DOHH2 (cell line): Measurements from ENCODE around the gene RIPPLY3.

Experiments used
- EZH2phosphoT487 ChIP-seq: fragments of 200-600 bp; sonication (generic); IDR thresholded peaks from 2 replicates; pipeline ENCODE4 v1.6.1; 2017; ENCODE audit warnings: borderline replicate concordance, mild to moderate bottlenecking, antibody characterized with exemption, low read length, moderate library complexity, mixed read lengths
- TF ChIP-seq, protein P1 (sequence below): fragments of 200-600 bp; sonication (generic); IDR thresholded peaks from one replicate; pipeline ENCODE4 v1.5.1; 2014; ENCODE audit warnings: antibody characterized with exemption, mild to moderate bottlenecking, low read depth, low read length; ENCODE audit not compliant: poor library complexity, severe bottlenecking

DNA sequence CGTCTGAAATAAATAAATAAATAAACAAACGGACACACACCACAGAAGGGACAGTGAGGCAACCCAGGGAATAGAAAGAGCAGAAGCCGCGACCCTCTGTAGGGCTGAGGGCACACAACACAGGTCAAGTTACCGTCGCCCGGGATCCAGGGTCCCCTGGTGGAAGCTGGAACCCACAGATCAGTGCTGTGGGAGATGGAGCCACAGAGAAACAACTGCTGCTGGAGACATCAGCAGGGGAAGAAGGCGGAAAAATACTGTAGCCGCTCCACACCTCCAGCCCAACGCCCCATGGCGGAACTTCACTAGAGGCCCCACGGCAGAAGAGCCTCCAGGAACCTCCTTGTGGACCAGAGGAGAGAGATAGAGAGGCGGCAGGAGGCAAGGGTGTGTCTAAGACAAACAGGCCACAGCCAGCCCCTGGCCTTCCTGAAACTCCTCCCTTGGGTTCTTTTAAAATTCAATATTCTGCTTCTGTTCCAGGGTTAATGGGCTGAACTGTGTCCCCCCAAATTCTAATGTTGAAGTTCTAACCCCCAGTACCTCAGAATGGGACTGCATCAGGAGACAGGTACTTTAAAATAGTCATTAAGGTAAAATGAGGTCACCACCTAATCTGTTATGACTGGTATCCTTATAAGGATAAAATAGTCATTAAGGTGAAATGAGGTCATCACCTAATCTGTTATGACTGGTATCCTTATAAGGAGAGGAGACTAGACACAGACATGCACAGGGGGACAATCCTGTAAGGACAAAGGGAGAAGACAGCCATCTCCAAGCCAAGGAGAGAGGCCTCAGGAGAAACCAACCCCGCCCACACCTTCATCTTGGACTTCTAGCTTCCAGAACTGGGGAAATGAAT, 32.3 kb upstream of the RIPPLY3 start:
- TF ChIP-seq, protein P1, sequence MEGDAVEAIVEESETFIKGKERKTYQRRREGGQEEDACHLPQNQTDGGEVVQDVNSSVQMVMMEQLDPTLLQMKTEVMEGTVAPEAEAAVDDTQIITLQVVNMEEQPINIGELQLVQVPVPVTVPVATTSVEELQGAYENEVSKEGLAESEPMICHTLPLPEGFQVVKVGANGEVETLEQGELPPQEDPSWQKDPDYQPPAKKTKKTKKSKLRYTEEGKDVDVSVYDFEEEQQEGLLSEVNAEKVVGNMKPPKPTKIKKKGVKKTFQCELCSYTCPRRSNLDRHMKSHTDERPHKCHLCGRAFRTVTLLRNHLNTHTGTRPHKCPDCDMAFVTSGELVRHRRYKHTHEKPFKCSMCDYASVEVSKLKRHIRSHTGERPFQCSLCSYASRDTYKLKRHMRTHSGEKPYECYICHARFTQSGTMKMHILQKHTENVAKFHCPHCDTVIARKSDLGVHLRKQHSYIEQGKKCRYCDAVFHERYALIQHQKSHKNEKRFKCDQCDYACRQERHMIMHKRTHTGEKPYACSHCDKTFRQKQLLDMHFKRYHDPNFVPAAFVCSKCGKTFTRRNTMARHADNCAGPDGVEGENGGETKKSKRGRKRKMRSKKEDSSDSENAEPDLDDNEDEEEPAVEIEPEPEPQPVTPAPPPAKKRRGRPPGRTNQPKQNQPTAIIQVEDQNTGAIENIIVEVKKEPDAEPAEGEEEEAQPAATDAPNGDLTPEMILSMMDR, result no peak
- TF ChIP-seq EZH2phosphoT487, result no peak
